Retinal pigment epithelial cell (primary cell): ENCODE results near the gene TENM3.

ENCODE experiments used
- DNase-seq: peaks from one replicate; pipeline ENCODE4 v3.0.0-alpha.2; 2010; ENCODE audit warnings: low read depth
- H3K4me3 ChIP-seq: 2 replicates; pipeline ENCODE4 v1.5.1; 2011; ENCODE audit warnings: mild to moderate bottlenecking, low read length, control low read depth, moderate library complexity
- CTCF ChIP-seq: conservative IDR thresholded peaks from 2 replicates; pipeline ENCODE4 v1.5.1; 2011; ENCODE audit warnings: low read depth, low read length, control low read depth, inconsistent platforms

Gene TENM3

DNA sequence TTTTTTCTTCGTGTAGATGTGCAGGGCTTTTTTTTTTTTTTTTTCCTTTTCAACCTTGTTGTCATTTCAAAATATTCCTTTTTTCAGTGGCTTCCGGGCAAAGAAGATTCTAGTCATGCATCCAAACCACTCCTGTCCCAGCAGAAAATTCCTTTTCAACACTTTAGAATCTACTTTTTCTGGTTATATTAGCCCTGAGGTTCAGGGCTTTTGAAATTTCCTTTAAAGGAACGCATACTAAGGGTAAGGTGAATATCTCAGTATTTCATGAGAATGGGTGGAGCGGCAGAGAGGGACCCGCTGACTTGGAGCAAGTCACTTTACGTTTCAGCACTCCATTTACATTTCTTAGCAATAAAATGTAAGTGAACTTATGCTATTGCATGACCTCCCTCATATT is 15.6 kb upstream of the TENM3 start:
- TF ChIP-seq CTCF, result no peak
- DNase-seq, result no peak
- H3K4me3 ChIP-seq, result no peak overlapping the region

DNA sequence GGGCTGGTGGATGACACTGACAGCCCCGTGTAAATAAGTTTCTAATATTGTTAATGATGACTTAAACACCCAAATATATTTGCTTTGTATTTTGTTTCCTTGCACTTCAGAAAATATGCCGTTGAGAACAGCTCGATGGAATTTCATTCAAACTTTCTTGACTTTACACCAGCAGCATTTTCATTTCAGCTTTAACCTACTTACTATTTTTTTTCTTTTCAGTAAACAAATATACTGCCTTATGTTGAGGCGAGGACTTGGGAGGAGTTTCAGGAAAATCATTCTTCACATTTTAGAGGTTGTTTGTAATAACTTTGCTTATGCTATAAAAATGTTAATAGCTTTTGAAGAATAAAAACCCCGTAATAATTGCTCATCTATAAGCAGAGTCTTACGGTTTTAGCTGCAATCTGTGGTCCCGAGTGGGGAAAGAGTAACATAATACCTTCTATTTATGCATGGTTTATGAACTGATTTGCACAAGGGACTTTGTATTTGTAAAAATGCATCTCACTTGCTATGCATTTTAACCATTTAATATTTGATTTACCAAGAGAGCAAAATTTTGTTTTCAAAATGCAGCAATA is 14.1 kb upstream of the TENM3 start:
- no peak overlapping the region for H3K4me3 ChIP-seq

DNA sequence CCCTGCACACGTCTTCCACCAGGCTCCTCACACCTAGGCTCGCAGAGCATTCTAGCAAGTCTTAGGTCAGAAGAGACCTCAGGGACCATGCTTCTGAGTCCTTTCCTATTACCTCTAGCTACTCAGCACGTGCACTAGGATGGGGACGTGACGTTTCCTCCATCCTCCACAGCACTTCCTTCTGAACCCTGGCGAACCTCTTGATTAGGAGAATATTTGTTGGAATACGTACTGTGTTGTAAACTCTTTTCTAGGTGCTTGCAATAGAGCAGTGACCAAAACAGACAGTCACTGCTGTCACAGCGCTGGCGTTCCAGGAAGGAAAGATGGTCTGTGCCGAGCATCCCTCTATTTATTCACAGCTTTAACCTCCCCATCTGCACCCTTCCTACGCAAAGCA is 12.9 kb upstream of the TENM3 start:
- DNase-seq, result no peak
- H3K4me3 ChIP-seq, result no peak overlapping the region
- TF ChIP-seq CTCF, result no peak

More for the DNA sequence above, 14.1 kb upstream of the TENM3 start:
- no peak for TF ChIP-seq CTCF
- DNase-seq, result no peak

GRCh38 chr4:182231080-182231479 is 12.1 kb upstream of the TENM3 start:
- no peak overlapping the region for H3K4me3 ChIP-seq
- TF ChIP-seq CTCF, result no peak
- DNase-seq, result no peak

DNA sequence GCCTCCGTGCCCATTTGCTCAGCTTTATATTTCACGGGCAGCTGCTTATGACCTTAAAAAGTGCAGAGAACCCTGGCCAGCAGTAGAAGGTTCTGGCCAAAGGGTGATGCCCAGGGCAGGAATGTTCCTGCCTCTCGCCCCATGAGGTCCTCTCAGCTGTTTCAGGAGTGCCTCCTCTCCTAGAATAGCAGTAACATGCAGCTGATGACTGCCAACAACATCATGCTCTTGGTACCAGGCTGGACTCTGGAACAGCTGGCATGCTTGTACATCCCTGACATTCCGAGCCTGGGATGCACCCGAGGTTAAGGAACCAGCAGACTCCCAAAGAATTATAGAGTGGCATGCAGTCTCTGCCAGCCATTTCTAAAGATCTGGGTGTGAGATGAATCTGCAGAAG is 11.7 kb upstream of the TENM3 start:
- H3K4me3 ChIP-seq, result no peak overlapping the region
- no peak for TF ChIP-seq CTCF
- DNase-seq, result no peak

DNA sequence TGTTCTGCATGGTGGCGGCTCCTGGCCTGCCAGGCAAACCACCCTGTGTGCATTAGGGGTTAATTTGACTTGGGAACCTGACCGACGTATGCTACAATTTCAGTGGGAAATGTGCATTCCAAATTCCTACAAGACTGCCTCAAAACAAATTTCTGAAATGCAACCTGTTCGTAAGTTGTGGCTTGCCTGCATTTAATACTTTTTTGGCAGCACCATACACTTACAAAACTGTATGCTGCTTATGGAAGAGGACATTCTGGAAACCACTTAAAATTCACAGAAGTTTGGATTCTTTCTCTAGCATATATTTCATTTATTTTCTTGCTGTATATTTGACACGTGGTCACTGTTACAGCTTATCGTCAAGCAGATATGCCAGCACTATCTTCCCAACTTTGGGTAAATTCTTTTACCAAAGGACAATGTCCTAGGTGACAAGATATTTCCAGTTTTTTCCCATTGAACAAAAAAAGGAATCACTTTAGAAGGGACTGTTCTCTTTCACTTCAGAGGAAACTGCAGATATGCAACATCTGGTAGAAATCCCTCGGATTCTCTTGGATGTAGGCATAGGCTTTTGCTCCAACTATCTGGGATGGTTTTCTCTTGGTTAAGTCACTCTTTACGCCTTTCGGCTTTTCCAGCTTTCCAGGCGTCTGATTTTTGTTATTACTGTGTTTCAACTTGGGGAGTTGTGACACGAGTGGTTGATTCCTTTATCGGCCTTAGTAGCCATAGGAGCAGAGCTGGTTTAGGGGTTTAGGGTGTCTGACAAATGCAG is 9.7 kb upstream of the TENM3 start:
- H3K4me3 ChIP-seq, result no peak overlapping the region
- DNase-seq, result no peak
- TF ChIP-seq CTCF, result no peak
